ENCODE results near the gene GARIN5B. TPM values are rescaled to one million over a fixed set of nuclear protein-coding genes. Genes with fewer than 3 reads are reported as not detected.
"Not testable (repeated sequence)": the region's sequence is repeated elsewhere in the genome, so short reads cannot be mapped to it uniquely, and the experiment has no call there.

Gene GARIN5B
- total RNA-seq, 1 experiment from 2014 or later = 0.11 TPM

- Histone ChIP-seq H3K9me2 (ENCODE audit: insufficient read depth) (no peaks in the 10 kb centered on the region), H3K4me2 (no peak overlapping the region), H3K36me3 (ENCODE audit: low read depth) (no peaks in the 10 kb centered on the region), H3K4me3 (no peak overlapping the region), H3K9me3 (ENCODE audit: insufficient read depth, low read depth) (no peaks in the 10 kb centered on the region), H3K27me3 (ENCODE audit: insufficient read depth, low read depth) (no peaks in the 10 kb centered on the region), H3K4me1 (replicated peaks; ENCODE audit: insufficient read depth) (peaks cover 8% of the 10 kb centered on the region), H3K79me2 (ENCODE audit: low read depth) (peaks cover 11% of the 10 kb centered on the region), H4K20me1 (ENCODE audit: insufficient read depth) (no peaks in the 10 kb centered on the region), H2AFZ (no peak overlapping the region), H3F3A (ENCODE audit: insufficient read depth, low read depth) (peaks cover 32% of the 10 kb centered on the region; the same call in 1 of the 2 replicates), H3K27ac (no peak overlapping the region)
- ChIA-PET POLR2A (ENCODE audit: unreplicated experiment) (no interaction called here), CTCF (interaction anchor here (0.6 kb wide), 1 partner anchor 90 kb away, joined by 6 read pairs; no protein-coding TSS in a partner anchor)
- BruUV-seq (replicated peaks) = no TSS peak
- TF ChIP-seq EZH2 (IDR thresholded peaks at IDR 0.05; ENCODE audit: low read depth) (no peak), CTCF (conservative IDR thresholded peaks at IDR 0.05) (no peak)
- peak in 1 of 2 experiments; percentile 32 for DNase-seq
- intact Hi-C loops (cut with micrococcal nuclease; ENCODE audit: unreplicated experiment) = no loop called here
Measured at GRCh38 chr19:55336101-55336500, 27.0 kb downstream of the GARIN5B start.

- Histone ChIP-seq H3K4me1 (replicated peaks; ENCODE audit: insufficient read depth) (peaks cover 17% of the 10 kb centered on the region), H4K20me1 (ENCODE audit: insufficient read depth) (no peaks in the 10 kb centered on the region), H3K4me2 (no peak overlapping the region), H3K79me2 (ENCODE audit: low read depth) (no peaks in the 10 kb centered on the region), H3K27me3 (ENCODE audit: insufficient read depth, low read depth) (no peaks in the 10 kb centered on the region), H3K27ac (no peak overlapping the region), H2AFZ (no peak overlapping the region), H3K4me3 (no peak overlapping the region), H3K36me3 (ENCODE audit: low read depth) (no peaks in the 10 kb centered on the region), H3K9me3 (ENCODE audit: insufficient read depth, low read depth) (no peaks in the 10 kb centered on the region), H3F3A (ENCODE audit: insufficient read depth, low read depth) (peaks cover 30% of the 10 kb centered on the region; the same call in 1 of the 2 replicates), H3K9me2 (ENCODE audit: insufficient read depth) (no peaks in the 10 kb centered on the region)
- TF ChIP-seq CTCF (conservative IDR thresholded peaks at IDR 0.05) (no peak), EZH2 (IDR thresholded peaks at IDR 0.05; ENCODE audit: low read depth) (no peak)
- intact Hi-C loops (cut with micrococcal nuclease; ENCODE audit: unreplicated experiment) = no loop called here
- BruUV-seq (replicated peaks) = no TSS peak
- CTCF ChIA-PET = no interaction called here
- DNase-seq = no peak
- POLR2A ChIA-PET (ENCODE audit: unreplicated experiment) = interaction anchor here (0.5 to 0.7 kb wide), 3 partner anchors 12 to 386 kb away, joined by 3 to 14 read pairs (median 5); partner anchors contain the start of gene NLRP7
Measured at GRCh38 chr19:55333870-55334269, 29.2 kb downstream of the GARIN5B start.

- H3K27ac ChIP-seq; intact Hi-C loops (cut with micrococcal nuclease; ENCODE audit: unreplicated experiment); H3K36me3 ChIP-seq (ENCODE audit: low read depth); H4K20me1 ChIP-seq (ENCODE audit: insufficient read depth); CTCF ChIA-PET; H3K4me3 ChIP-seq; H3K4me2 ChIP-seq; H3K27me3 ChIP-seq (ENCODE audit: insufficient read depth, low read depth); H3K9me3 ChIP-seq (ENCODE audit: insufficient read depth, low read depth); H2AFZ ChIP-seq; BruUV-seq (replicated peaks); H3K79me2 ChIP-seq (ENCODE audit: low read depth); H3K9me2 ChIP-seq (ENCODE audit: insufficient read depth): not testable (repeated sequence)
- Histone ChIP-seq H3K4me1 (replicated peaks; ENCODE audit: insufficient read depth) (peaks cover 17% of the 10 kb centered on the region), H3F3A (ENCODE audit: insufficient read depth, low read depth) (peaks cover 35% of the 10 kb centered on the region; the same call in 1 of the 2 replicates)
- DNase-seq = peak in 1 of 2 experiments; percentile 59
- POLR2A ChIA-PET (ENCODE audit: unreplicated experiment) = interaction anchor here (0.8 kb wide), 1 partner anchor 1727 kb away, joined by 14 read pairs; no protein-coding TSS in a partner anchor
Measured at GRCh38 chr19:55329791-55330190, 33.3 kb downstream of the GARIN5B start.

- peaks cover 17% of the 10 kb centered on the region for H3K4me1 ChIP-seq (replicated peaks; ENCODE audit: insufficient read depth)
- DNase-seq; H3K27me3 ChIP-seq (ENCODE audit: insufficient read depth, low read depth); BruUV-seq (replicated peaks); H3K79me2 ChIP-seq (ENCODE audit: low read depth); H4K20me1 ChIP-seq (ENCODE audit: insufficient read depth); CTCF ChIA-PET; H3K36me3 ChIP-seq (ENCODE audit: low read depth); intact Hi-C loops (cut with micrococcal nuclease; ENCODE audit: unreplicated experiment); H3K4me2 ChIP-seq; H3K9me2 ChIP-seq (ENCODE audit: insufficient read depth); H3K4me3 ChIP-seq; H2AFZ ChIP-seq; H3K9me3 ChIP-seq (ENCODE audit: insufficient read depth, low read depth); H3K27ac ChIP-seq: not testable (repeated sequence)
- POLR2A ChIA-PET (ENCODE audit: unreplicated experiment) = interaction anchor here (0.6 to 1.9 kb wide), 2 partner anchors 10 to 17 kb away, joined by 7 to 28 read pairs; partner anchors contain the start of gene KMT5C
- peaks cover 33% of the 10 kb centered on the region; the same call in 1 of the 2 replicates for H3F3A ChIP-seq (ENCODE audit: insufficient read depth, low read depth)
Measured at GRCh38 chr19:55328774-55329318, 34.2 kb downstream of the GARIN5B start.
